RPMI8226 (cell line): ENCODE measurements around the gene ARHGAP12.
"Not testable (repeated sequence)": the region's sequence is repeated elsewhere in the genome, so short reads cannot be mapped to it uniquely, and the experiment has no call there.

Experiments
- DNase-seq: peaks from one replicate; pipeline ENCODE4 v3.0.0-alpha.2; 2015

The ARHGAP12 gene

GRCh38 chr10:31808258-31809218 is 120.1 kb downstream of the ARHGAP12 start:
- peak; percentile 40 for DNase-seq

GRCh38 chr10:31804352-31804810 is 124.2 kb downstream of the ARHGAP12 start:
- DNase-seq = no peak

GRCh38 chr10:31803606-31804351 is 124.9 kb downstream of the ARHGAP12 start:
- no peak for DNase-seq

- no peak for DNase-seq
These were observed 129.4 kb downstream of the ARHGAP12 start for GRCh38 chr10:31799181-31799580.

GRCh38 chr10:31792745-31793144 is 135.9 kb downstream of the ARHGAP12 start:
- DNase-seq = no peak

GRCh38 chr10:31789555-31789954 is 139.1 kb downstream of the ARHGAP12 start:
- no peak for DNase-seq

GRCh38 chr10:31782701-31783100 is 145.9 kb downstream of the ARHGAP12 start:
- DNase-seq = no peak

GRCh38 chr10:31780717-31781116 is 147.9 kb downstream of the ARHGAP12 start:
- no peak for DNase-seq

GRCh38 chr10:31778627-31779026 is 150.0 kb downstream of the ARHGAP12 start:
- DNase-seq = no peak

- no peak for DNase-seq
These were observed 152.5 kb downstream of the ARHGAP12 start for GRCh38 chr10:31776159-31776558.

GRCh38 chr10:31774928-31775650 is 153.5 kb downstream of the ARHGAP12 start:
- no peak for DNase-seq

GRCh38 chr10:31774299-31774900 is 154.2 kb downstream of the ARHGAP12 start:
- no peak for DNase-seq

- no peak for DNase-seq
These were observed 154.8 kb downstream of the ARHGAP12 start for GRCh38 chr10:31773749-31774298.

- no peak for DNase-seq
These were observed 157.2 kb downstream of the ARHGAP12 start for GRCh38 chr10:31771331-31771831.

GRCh38 chr10:31770307-31770902 is 158.2 kb downstream of the ARHGAP12 start:
- peak; percentile 38 for DNase-seq

- no peak for DNase-seq
These were observed 159.1 kb downstream of the ARHGAP12 start for GRCh38 chr10:31769564-31769963.

- DNase-seq = not testable (repeated sequence)
These were observed 159.7 kb downstream of the ARHGAP12 start for GRCh38 chr10:31768935-31769334.

- no peak for DNase-seq
These were observed 160.2 kb downstream of the ARHGAP12 start for GRCh38 chr10:31768467-31768866.

- no peak for DNase-seq
These were observed 163.1 kb downstream of the ARHGAP12 start for GRCh38 chr10:31765541-31765940.

GRCh38 chr10:31762316-31762715 is 166.3 kb downstream of the ARHGAP12 start:
- DNase-seq = no peak

- DNase-seq = no peak
These were observed 167.5 kb downstream of the ARHGAP12 start for GRCh38 chr10:31761156-31761555.

- no peak for DNase-seq
These were observed 168.0 kb downstream of the ARHGAP12 start for GRCh38 chr10:31760674-31761081.
